Measurements from ENCODE around the gene ORM2. TPM values are rescaled to one million over a fixed set of nuclear protein-coding genes. Genes with fewer than 3 reads are reported as not detected.

The ORM2 gene
- polyA plus RNA-seq, 1 of the 3 experiments (the other 2 are of a cell fraction) = not detected

GRCh38 chr9:114296338-114296737 is 33.3 kb upstream of the ORM2 start:
- ChIA-PET POLR2A (no interaction called here), CTCF (interaction anchor here (0.7 to 17.8 kb wide), 2 partner anchors 188 to 614 kb away, joined by 3 to 269 read pairs; no protein-coding TSS in a partner anchor)
- Histone ChIP-seq H3K79me2 (ENCODE audit: insufficient read depth) (no peaks in the 10 kb centered on the region), H3K4me1 (ENCODE audit: control insufficient read depth in 1 of 2, insufficient read depth in 2 of 2, low read depth in 1 of 2, low read length in 1 of 2) (no peaks in the 10 kb centered on the region), H3K9me3 (peaks cover 10% of the 10 kb centered on the region; the same call in 1 of the 2 replicates), H3F3A (replicated peaks; ENCODE audit: insufficient read depth) (peaks cover 13% of the 10 kb centered on the region), H3K4me3 (ENCODE audit: low read depth in 2 of 2, low read length in 1 of 2) (no peak overlapping the region), H4K20me1 (ENCODE audit: insufficient read depth) (no peaks in the 10 kb centered on the region), H3K36me3 (replicated peaks in 1 of 2; ENCODE audit: control insufficient read depth in 1 of 2, insufficient read depth in 2 of 2, low read length in 1 of 2) (peaks cover 10 to 70% of the 10 kb centered on the region in 2 experiments), H3K4me2 (no peak overlapping the region), H3K27ac (ENCODE audit: low read depth in 2 of 2, low read length in 1 of 2) (no peak overlapping the region), H3K9ac (no peak overlapping the region), H3K9me2 (no peaks in the 10 kb centered on the region), H3K27me3 (ENCODE audit: insufficient read depth) (no peaks in the 10 kb centered on the region), H2AFZ (ENCODE audit: low read depth) (no peak overlapping the region)
- no peak for TF ChIP-seq POLR2AphosphoS5 (IDR thresholded peaks at IDR 0.05; ENCODE audit: low read depth, low read length)
- no peak for TF ChIP-seq FOXJ3 (CRISPR knock-in tag; IDR thresholded peaks at IDR 0.05)
- TF ChIP-seq ELF1 (IDR thresholded peaks at IDR 0.05) = no peak
- TF ChIP-seq CHD2 (IDR thresholded peaks at IDR 0.05; ENCODE audit: low read length, partially characterized antibody) = no peak
- TF ChIP-seq FOSL2 (IDR thresholded peaks at IDR 0.05; ENCODE audit: borderline replicate concordance, low read depth) = no peak
- no peak for TF ChIP-seq EP300 (IDR thresholded peaks at IDR 0.05; ENCODE audit: borderline replicate concordance in 1 of 2, low read depth in 1 of 2, low read length in 1 of 2)
- no peak for TF ChIP-seq IRF3 (IDR thresholded peaks at IDR 0.05; ENCODE audit: low read depth, low read length)
- no peak for TF ChIP-seq MAX (IDR thresholded peaks at IDR 0.05; ENCODE audit: low read depth)
- TF ChIP-seq ZBTB33 (IDR thresholded peaks at IDR 0.05; ENCODE audit: borderline replicate concordance, low read depth) = no peak
- TF ChIP-seq RAD21 (IDR thresholded peaks at IDR 0.05; ENCODE audit: low read length) = no peak
- no peak for TF ChIP-seq RFX5 (IDR thresholded peaks at IDR 0.05; ENCODE audit: low read length)
- no peak for TF ChIP-seq EZH2phosphoT487 (IDR thresholded peaks at IDR 0.05; ENCODE audit: borderline replicate concordance, low read depth)
- TF ChIP-seq PBX3 (IDR thresholded peaks at IDR 0.05) = no peak
- no peak for TF ChIP-seq RXRA (IDR thresholded peaks at IDR 0.05; ENCODE audit: borderline replicate concordance, low read depth)
- TF ChIP-seq FOXM1 (IDR thresholded peaks at IDR 0.05; ENCODE audit: low read depth) = no peak
- no peak for DNase-seq
- WGBS (ENCODE audit: low lambda C conversion rate) = 100% methylated on average over 1 of the region's 1 CpG

All from SK-N-SH (cell line).